GM23338 (cell line): ENCODE measurements around the gene DGKB. TPM values are rescaled to one million over a fixed set of nuclear protein-coding genes. Genes with fewer than 3 reads are reported as not detected.

Experiments
- ATAC-seq: fragments of 200-7000 bp; cut with Tn5 transposase; 3 replicates; pipeline ENCODE4 v1.9.1; 2020
- DNase-seq: peaks from one replicate; pipeline ENCODE4 v3.0.0-alpha.2; 2015; ENCODE audit warnings: low spot score
- H2AFZ ChIP-seq: fragments of 200-600 bp; sonication (generic); 2 replicates; pipeline ENCODE4 v1.8.0; 2016; ENCODE audit warnings: antibody characterized with exemption, mild to moderate bottlenecking, moderate library complexity
- H3F3A ChIP-seq: fragments of 200-600 bp; sonication (generic); replicated peaks from 2 replicates; pipeline ENCODE4 v1.8.0; 2017; ENCODE audit warnings: antibody characterized with exemption, mixed run types, low read depth
- H3K27ac ChIP-seq: fragments of 200-600 bp; sonication (generic); 2 replicates; pipeline ENCODE4 v1.6.1; 2016; ENCODE audit warnings: low read depth
- H3K27me3 ChIP-seq: fragments of 200-600 bp; sonication (generic); 2 replicates; pipeline ENCODE4 v1.8.0; 2016; ENCODE audit warnings: mild to moderate bottlenecking, mixed run types, moderate library complexity; ENCODE audit not compliant: insufficient read depth
- H3K36me3 ChIP-seq: fragments of 200-600 bp; sonication (generic); 2 replicates; pipeline ENCODE4 v1.8.0; 2016; ENCODE audit warnings: mild to moderate bottlenecking; ENCODE audit not compliant: insufficient read depth
- H3K4me1 ChIP-seq: fragments of 200-600 bp; sonication (generic); 2 replicates; pipeline ENCODE4 v1.8.0; 2016; ENCODE audit warnings: mild to moderate bottlenecking, moderate library complexity; ENCODE audit not compliant: insufficient read depth
- H3K4me2 ChIP-seq: fragments of 200-600 bp; sonication (generic); 2 replicates; pipeline ENCODE4 v1.7.1; 2017; ENCODE audit warnings: mixed run types
- H3K4me3 ChIP-seq: fragments of 200-600 bp; sonication (generic); 2 replicates; pipeline ENCODE4 v1.6.1; 2016; ENCODE audit warnings: mixed run types
- H3K79me2 ChIP-seq: fragments of 200-600 bp; sonication (generic); replicated peaks from 2 replicates; pipeline ENCODE4 v1.8.0; 2017; ENCODE audit warnings: mild to moderate bottlenecking; ENCODE audit not compliant: insufficient read depth
- H3K9me2 ChIP-seq: fragments of 200-600 bp; sonication (generic); 2 replicates; pipeline ENCODE4 v1.8.0; 2017; ENCODE audit not compliant: insufficient read depth
- H4K20me1 ChIP-seq: fragments of 200-600 bp; sonication (generic); replicated peaks from 2 replicates; pipeline ENCODE4 v1.8.0; 2017; ENCODE audit warnings: mild to moderate bottlenecking; ENCODE audit not compliant: insufficient read depth
- H3K27ac Mint-ChIP-seq: 2 replicates; pipeline ENCODE4 v1.8.0; 2020; ENCODE audit warnings: inconsistent platforms, mild to moderate bottlenecking, moderate library complexity, mixed read lengths
- H3K27me3 Mint-ChIP-seq: 3 replicates; pipeline ENCODE4 v1.8.0; 2022; ENCODE audit warnings: low read depth, mild to moderate bottlenecking, moderate library complexity, mixed read lengths, inconsistent platforms; ENCODE audit not compliant: insufficient read depth, poor library complexity
- H3K36me3 Mint-ChIP-seq: 3 replicates; pipeline ENCODE4 v1.8.0; 2021; ENCODE audit warnings: low read depth, mild to moderate bottlenecking, inconsistent platforms, moderate library complexity, mixed read lengths
- H3K4me1 Mint-ChIP-seq: 3 replicates; pipeline ENCODE4 v1.8.0; 2020; ENCODE audit warnings: mild to moderate bottlenecking, inconsistent platforms, mixed read lengths
- H3K4me3 Mint-ChIP-seq: 3 replicates; pipeline ENCODE4 v1.8.0; 2021; ENCODE audit warnings: moderate library complexity, mild to moderate bottlenecking, inconsistent platforms, mixed read lengths
- H3K9me3 Mint-ChIP-seq: 3 replicates; pipeline ENCODE4 v1.8.0; 2020; ENCODE audit warnings: moderate library complexity, mild to moderate bottlenecking, inconsistent platforms, mixed read lengths
- CREB1 ChIP-seq: fragments of 250-450 bp; sonication (Bioruptor Pico); IDR thresholded peaks from 2 replicates; pipeline ENCODE4 v1.5.0; 2020; ENCODE audit warnings: low read depth, mild to moderate bottlenecking, moderate library complexity
- CTCF ChIP-seq, 2 experiments: fragments of 200-600 bp in 1 of 2; sonication (generic) in 1 of 2; conservative IDR thresholded peaks; 2 replicates each; pipeline versions ENCODE4 v1.5.1 to v1.6.1; 2016 to 2017; ENCODE audit warnings: antibody characterized with exemption in 2 of 2, low read depth in 2 of 2, mild to moderate bottlenecking in 2 of 2, moderate library complexity in 1 of 2
- ETS1 ChIP-seq: IDR thresholded peaks from 2 replicates; pipeline ENCODE4 v1.6.1; 2016; ENCODE audit warnings: antibody characterized with exemption
- EZH2phosphoT487 ChIP-seq: fragments of 200-600 bp; sonication (generic); IDR thresholded peaks from one replicate; pipeline ENCODE4 v1.8.1; 2018; ENCODE audit warnings: antibody characterized with exemption; ENCODE audit not compliant: unreplicated experiment
- POLR2AphosphoS5 ChIP-seq: IDR thresholded peaks from 2 replicates; pipeline ENCODE4 v1.6.1; 2016; ENCODE audit warnings: antibody characterized with exemption, low read depth
- REST ChIP-seq: IDR thresholded peaks from one replicate; pipeline ENCODE4 v1.6.1; 2018; ENCODE audit warnings: antibody characterized with exemption; ENCODE audit not compliant: unreplicated experiment
- ZNF114 ChIP-seq: fragments of 250-450 bp; sonication (Bioruptor Pico); IDR thresholded peaks from 2 replicates; pipeline ENCODE4 v1.5.0; 2020; ENCODE audit warnings: mild to moderate bottlenecking, moderate library complexity
- polyA plus RNA-seq: library from polyadenylated mRNA; unstranded; fragments of >200 nt; fragmentation: Nextera tagmentation; extraction: Ambion mirVana; gene quantifications from 2 replicates; pipeline ENCODE4 v1.2.1, GENCODE V29; 2016
- total RNA-seq: library from RNA; depleted of rRNA; stranded (reverse); fragments of >200 nt; shearing (Covaris generic); gene quantifications from 2 replicates; pipeline ENCODE4 v1.2.3, GENCODE V29; 2014

The DGKB gene
- total and polyA plus RNA-seq, 2 experiments from 2014 or later: 4.8 to 11.5 TPM

GRCh38 chr7:14931511-14932215, 29.1 kb upstream of the DGKB start (continued):
- TF ChIP-seq REST: no peak

- Histone ChIP-seq H3K27ac (no peak overlapping the region), H3K27me3 (no peaks in the 10 kb centered on the region), H3F3A (no peaks in the 10 kb centered on the region), H2AFZ (no peak overlapping the region), H3K4me3 (no peak overlapping the region), H3K4me1 (no peaks in the 10 kb centered on the region), H3K9me2 (no peaks in the 10 kb centered on the region), H3K36me3 (no peaks in the 10 kb centered on the region), H3K4me2 (no peak overlapping the region), H4K20me1 (no peaks in the 10 kb centered on the region), H3K79me2 (no peaks in the 10 kb centered on the region)
- DNase-seq: no peak
- no peaks in the 10 kb centered on the region for H3K36me3 Mint-ChIP-seq
- no peak overlapping the region; the same call in 1 of the 2 replicates for H3K27ac Mint-ChIP-seq
- H3K4me3 Mint-ChIP-seq: no peak overlapping the region
- ATAC-seq: no peak
- H3K9me3 Mint-ChIP-seq: no peaks in the 10 kb centered on the region
- peaks cover 9% of the 10 kb centered on the region; the same call in 2 of the 3 replicates for H3K4me1 Mint-ChIP-seq
- H3K27me3 Mint-ChIP-seq: no peaks in the 10 kb centered on the region
- TF ChIP-seq ETS1: no peak
- TF ChIP-seq EZH2phosphoT487: no peak
- TF ChIP-seq ZNF114 (CRISPR knock-in tag): no peak
- no peak for TF ChIP-seq POLR2AphosphoS5
- TF ChIP-seq CREB1 (CRISPR knock-in tag): no peak
- no peak for TF ChIP-seq CTCF (conservative IDR thresholded peaks at IDR 0.05; ENCODE audit: low read depth in 2 of 2)
These were observed 21.8 kb upstream of the DGKB start for GRCh38 chr7:14924398-14924797.
